HG03469 (cell line): Measurements from ENCODE around the gene SERP2.
"Not testable (repeated sequence)": the region's sequence is repeated elsewhere in the genome, so short reads cannot be mapped to it uniquely, and the experiment has no call there.

ENCODE experiments used
- ATAC-seq: cut with Tn5 transposase; IDR thresholded peaks from one replicate; pipeline ENCODE4 v1.9.1; 2021; ENCODE audit warnings: mild to moderate bottlenecking, moderate library complexity, moderate number of reproducible peaks; ENCODE audit not compliant: unreplicated experiment

Gene SERP2

GRCh38 chr13:44373601-44374347 lies at the start of gene SERP2:
SERP2 (plus strand) TSS chr13:44373824; CDS start chr13:44374026, 202 bp downstream.
- ATAC-seq: no peak

- ATAC-seq: no peak
Measured at GRCh38 chr13:44326961-44327360, 46.7 kb upstream of the SERP2 start.

- not testable (repeated sequence) for ATAC-seq
Measured at GRCh38 chr13:44329041-44329440, 44.6 kb upstream of the SERP2 start.

- no peak for ATAC-seq
Measured at GRCh38 chr13:44329909-44330545, 43.6 kb upstream of the SERP2 start.

DNA sequence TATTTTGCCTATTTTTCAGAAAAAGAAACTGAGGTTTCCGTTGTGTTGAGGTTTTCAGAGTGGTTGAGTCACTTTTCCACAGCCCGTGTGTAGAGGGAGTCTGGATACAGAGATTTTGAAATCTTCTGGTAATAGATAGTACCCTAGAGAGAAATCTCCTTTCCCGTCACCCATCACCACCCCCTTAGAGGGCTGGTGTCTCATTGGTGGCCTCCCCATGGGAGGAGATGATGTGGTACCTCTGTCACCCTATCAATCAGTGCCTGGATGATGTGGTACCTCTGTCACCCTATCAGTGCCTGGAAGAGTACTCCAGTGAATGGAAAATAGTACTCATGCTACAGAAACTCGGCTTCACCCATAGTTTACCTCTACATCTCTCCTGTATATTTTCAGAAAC lies 42.2 kb upstream of the SERP2 start:
- no peak for ATAC-seq

DNA sequence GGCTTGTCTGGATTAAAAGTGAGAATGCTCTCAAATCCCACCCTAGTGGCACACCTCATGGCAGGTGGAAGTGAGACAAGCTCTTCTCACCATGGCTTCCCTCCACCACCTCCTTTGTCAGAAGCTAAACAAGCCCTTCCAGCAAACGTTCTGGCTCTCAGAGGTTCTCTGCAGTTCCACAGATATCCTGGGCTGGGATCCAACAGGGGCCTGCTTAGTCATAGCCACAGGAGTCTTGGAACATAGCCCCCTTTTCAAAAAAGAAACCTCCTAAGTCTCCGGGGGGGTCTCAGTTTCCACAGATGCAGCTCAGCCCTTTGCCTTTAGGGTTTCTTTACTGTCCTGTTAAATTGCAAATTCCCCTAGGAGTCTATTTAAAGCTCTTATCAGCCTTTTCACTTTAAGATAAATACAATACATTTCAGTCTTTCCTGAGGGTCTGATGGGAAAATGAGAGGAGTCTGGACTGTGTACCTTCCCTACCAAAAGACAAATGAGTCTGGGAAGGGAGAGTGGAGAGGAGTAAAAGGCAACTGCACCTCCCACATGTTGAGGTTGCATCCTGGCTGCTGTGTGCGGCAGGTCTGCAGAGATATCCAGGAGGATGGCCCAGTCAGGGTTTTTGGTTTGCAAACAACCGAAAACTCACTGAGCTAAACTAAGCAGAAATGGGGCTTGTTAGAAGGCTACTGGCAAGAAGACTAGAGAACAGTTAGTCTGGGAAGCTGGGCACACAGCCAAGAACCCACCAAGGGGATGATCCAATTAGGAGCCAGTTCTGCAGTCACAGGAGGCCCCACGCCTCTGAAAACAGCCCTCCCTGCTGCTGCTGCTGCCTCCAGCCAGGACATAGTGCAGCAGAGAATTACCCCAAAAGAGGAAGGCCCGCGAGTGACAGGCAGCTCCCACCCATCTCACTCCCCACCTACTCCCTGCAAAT lies 41.4 kb upstream of the SERP2 start:
- ATAC-seq: no peak

- ATAC-seq: no peak
Measured at GRCh38 chr13:44333950-44334655, 39.5 kb upstream of the SERP2 start.

DNA sequence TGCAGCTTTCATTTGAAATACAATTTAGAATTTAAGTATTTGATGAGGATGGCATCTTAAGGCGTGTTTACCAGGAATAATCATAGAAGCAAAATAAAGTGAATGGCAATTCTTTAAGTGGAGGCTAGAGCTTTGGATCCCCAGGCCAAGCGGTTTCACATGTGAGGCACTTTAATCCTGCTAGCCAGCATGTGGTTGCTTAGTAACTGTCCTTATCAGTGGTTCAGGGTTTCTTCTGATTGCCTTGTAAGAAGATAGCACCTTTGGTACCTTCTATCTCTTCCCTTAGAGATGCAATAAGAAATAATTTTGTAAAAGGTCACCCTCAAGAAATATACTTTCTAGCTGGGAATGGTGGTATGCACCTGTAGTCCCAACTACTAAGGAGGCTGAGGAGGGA lies 38.9 kb upstream of the SERP2 start:
- no peak for ATAC-seq

GRCh38 chr13:44336934-44337333 lies 36.7 kb upstream of the SERP2 start:
- no peak for ATAC-seq

- no peak for ATAC-seq
Measured at GRCh38 chr13:44337581-44337980, 36.0 kb upstream of the SERP2 start.

DNA sequence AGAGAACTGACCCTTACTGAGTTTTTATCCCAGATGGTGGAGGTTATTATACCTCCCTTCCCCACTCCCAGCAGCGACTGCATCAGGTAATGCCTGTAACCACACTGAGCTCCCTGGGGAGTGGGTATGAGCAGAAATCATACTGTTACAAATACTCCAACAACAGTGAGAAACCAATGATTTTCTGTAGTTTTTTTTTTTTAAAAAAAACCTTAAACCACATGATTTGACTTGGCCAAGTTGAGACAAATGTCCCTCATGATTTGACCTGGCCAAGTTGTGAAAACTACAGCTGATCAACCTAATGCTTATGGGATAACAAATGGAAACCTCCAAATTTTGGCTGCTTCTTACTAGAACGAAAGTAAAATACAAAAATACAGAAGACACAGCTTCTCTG lies 33.1 kb upstream of the SERP2 start:
- ATAC-seq: no peak

- no peak for ATAC-seq
Measured at GRCh38 chr13:44342741-44343140, 30.9 kb upstream of the SERP2 start.

GRCh38 chr13:44346534-44346933 lies 27.1 kb upstream of the SERP2 start:
- no peak for ATAC-seq

DNA sequence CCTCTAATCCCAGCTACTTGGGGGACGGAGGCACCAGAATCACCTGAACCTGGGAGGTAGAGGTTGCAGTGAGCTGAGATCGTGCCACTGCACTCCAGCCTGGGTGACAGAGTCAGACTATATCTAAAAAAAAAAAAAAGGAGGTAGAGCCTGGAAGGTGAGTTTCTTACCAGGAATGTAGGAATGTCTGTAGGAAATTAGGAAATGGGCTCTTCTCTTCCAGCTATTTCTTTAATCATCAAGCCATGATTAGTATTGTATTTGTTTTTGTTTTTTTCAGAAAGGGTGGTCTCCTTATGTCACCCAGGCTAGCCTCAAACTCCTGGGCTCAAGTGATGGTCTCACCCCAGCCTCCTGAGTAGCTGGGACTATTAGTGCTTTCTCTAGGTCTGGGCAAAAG lies 26.3 kb upstream of the SERP2 start:
- ATAC-seq: no peak

DNA sequence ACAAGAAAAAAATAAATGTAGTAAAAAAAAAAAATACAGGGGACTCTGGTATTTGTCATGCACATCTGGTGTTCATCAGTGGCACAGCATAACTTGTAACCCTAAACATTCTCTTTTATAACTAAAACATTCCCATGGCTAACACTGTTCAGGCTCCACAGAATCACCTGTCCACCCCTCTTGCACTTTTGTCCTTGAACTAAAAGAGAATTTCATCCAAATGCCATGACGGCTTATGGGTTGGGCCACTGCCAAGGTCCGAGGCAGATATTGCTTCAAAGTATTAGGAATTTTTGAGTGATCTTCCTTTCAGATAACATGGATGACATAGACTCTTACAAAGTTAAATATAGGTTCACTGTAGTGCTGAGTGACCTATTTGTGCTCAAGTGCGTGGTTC lies 25.7 kb upstream of the SERP2 start:
- ATAC-seq: no peak

- no peak for ATAC-seq
Measured at GRCh38 chr13:44350775-44351504, 22.7 kb upstream of the SERP2 start.

DNA sequence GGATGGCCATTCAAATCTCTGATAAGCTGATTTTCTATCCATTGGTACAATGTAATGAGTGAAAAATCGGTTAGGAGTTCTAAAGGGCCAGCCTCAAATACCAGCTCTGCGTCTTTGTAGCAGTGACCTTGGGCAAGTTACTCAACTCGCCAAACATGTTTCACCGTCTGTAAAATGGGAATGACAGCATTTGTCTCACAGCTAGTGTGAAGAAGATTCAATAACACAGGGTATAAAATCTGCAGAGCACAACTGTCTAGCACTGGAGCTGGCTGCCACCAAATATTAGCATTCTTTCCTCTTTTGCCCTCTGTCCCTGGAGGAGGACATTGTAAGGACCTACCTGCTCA lies 22.1 kb upstream of the SERP2 start:
- no peak for ATAC-seq

DNA sequence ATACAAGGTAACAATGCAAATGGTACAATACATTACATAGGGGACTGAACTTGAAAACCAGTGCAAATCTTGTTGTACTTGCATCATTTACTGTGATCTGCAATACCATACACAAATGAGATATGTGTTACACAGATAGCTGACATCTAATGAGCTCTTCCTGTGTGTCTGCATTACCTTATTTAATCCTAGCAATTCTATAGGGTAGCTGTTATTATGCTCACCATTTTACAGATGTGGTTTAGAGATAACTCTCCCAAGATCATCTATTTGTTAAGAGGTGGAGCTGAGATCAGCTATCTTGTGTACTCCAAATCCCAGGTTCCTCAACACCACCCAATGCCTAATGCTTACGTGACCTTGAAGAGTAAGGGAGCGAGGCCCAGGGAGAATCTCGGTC lies 21.4 kb upstream of the SERP2 start:
- ATAC-seq: no peak

DNA sequence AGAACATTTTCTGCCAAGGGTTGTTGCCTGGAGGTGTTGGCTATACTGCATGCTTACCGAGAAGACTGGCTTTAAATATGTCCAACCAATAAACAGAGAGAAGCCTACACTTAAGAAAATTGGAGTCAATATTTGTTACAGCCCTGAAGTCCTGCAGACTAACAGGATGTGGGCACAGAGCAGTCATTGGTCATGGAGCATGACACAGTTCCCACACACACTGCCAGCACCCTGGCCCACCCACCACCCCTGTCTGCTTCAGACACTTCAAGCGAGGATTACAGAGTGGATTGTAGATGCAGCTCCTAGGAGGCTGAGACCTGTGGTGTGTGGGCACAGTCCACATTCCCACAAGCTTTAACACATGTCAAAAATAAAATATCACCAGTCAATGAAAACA lies 21.0 kb upstream of the SERP2 start:
- no peak for ATAC-seq

DNA sequence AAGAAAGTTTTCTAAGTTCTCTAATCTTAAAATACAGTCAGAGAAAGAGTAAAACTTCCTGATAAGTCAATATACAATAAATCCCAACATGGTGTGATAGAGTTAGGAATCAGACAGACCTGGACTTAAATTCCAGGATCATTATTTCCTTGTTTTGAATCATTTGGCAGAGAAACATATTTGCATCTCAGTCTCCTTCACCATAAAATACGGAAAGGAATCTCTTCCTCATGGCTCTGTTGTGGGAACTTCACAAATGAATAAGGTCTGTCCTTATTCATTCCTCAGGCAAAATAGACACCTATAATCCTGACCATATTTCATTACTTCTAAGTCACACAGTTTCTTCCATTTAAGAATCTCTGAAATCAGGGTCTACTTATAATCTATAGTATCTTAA lies 19.3 kb upstream of the SERP2 start:
- no peak for ATAC-seq
